Liver (tissue), 9 donors: Measurements from ENCODE around the gene DCN. TPM values are rescaled to one million over a fixed set of nuclear protein-coding genes. Genes with fewer than 3 reads are reported as not detected.

Experiments used
- DNase-seq: peaks from one replicate; pipeline ENCODE4 v3.0.0-alpha.2; 2017; ENCODE audit warnings: low spot score
- H3K27ac ChIP-seq, 2 donors: one replicate each; pipeline ENCODE4 v1.7.0; 2013; ENCODE audit warnings: inconsistent platforms in 2 of 2, low read length in 2 of 2, control low read depth in 1 of 2, low read depth in 1 of 2, mild to moderate bottlenecking in 1 of 2
- H3K27me3 ChIP-seq, 4 donors: one replicate each; pipeline versions ENCODE4 v1.6.1 to v1.7.0; 2013; ENCODE audit warnings: low read length in 3 of 4, inconsistent platforms in 1 of 4, mild to moderate bottlenecking in 1 of 4, moderate library complexity in 1 of 4; ENCODE audit not compliant: control insufficient read depth in 4 of 4, insufficient read depth in 4 of 4
- H3K36me3 ChIP-seq, 4 donors: one replicate each; pipeline versions ENCODE4 v1.6.1 to v1.7.0; 2013; ENCODE audit warnings: low read length in 3 of 4, mild to moderate bottlenecking in 3 of 4, low read depth in 1 of 4, moderate library complexity in 1 of 4; ENCODE audit not compliant: control insufficient read depth in 4 of 4, insufficient read depth in 3 of 4
- H3K4me1 ChIP-seq, 4 donors: one replicate each; pipeline versions ENCODE4 v1.6.1 to v1.7.0; 2013; ENCODE audit warnings: low read length in 3 of 4, mild to moderate bottlenecking in 3 of 4, moderate library complexity in 1 of 4; ENCODE audit not compliant: control insufficient read depth in 4 of 4, insufficient read depth in 4 of 4
- H3K4me3 ChIP-seq, 3 donors: one replicate each; pipeline versions ENCODE4 v1.6.1 to v1.7.0; 2013; ENCODE audit warnings: low read length in 3 of 3, control low read depth in 1 of 3, low read depth in 1 of 3, mild to moderate bottlenecking in 1 of 3
- H3K9ac ChIP-seq, 2 donors: one replicate each; pipeline ENCODE4 v1.7.0; 2013; ENCODE audit warnings: low read length in 2 of 2, mild to moderate bottlenecking in 2 of 2, moderate library complexity in 2 of 2, control low read depth in 1 of 2, low read depth in 1 of 2
- H3K9me3 ChIP-seq, 4 donors: one replicate each; pipeline versions ENCODE4 v1.6.1 to v1.7.0; 2013; ENCODE audit warnings: low read length in 3 of 4; ENCODE audit not compliant: control insufficient read depth in 4 of 4
- ATF3 ChIP-seq: IDR thresholded peaks from 2 replicates; pipeline ENCODE4 v1.6.1; 2016; ENCODE audit warnings: antibody characterized with exemption
- CTCF ChIP-seq: fragments of 150-350 bp; IDR thresholded peaks from 2 replicates; pipeline ENCODE4 v1.5.1; 2017; ENCODE audit warnings: improper control_type of control experiment, low read depth, low read length; ENCODE audit not compliant: missing input control
- EGR1 ChIP-seq, 2 donors: IDR thresholded peaks; 2 replicates each; pipeline ENCODE4 v1.6.1; 2016 to 2018; ENCODE audit warnings: antibody characterized with exemption in 2 of 2, low read depth in 2 of 2
- FOXA1 ChIP-seq: IDR thresholded peaks from 2 replicates; pipeline ENCODE4 v1.6.1; 2016; ENCODE audit warnings: antibody characterized with exemption
- FOXA2 ChIP-seq: IDR thresholded peaks from 2 replicates; pipeline ENCODE4 v1.6.1; 2016; ENCODE audit warnings: antibody characterized with exemption
- HNF4A ChIP-seq, 2 donors: conservative IDR thresholded peaks; 2 replicates each; pipeline ENCODE4 v1.6.1; 2016; ENCODE audit warnings: antibody characterized with exemption in 2 of 2, mild to moderate bottlenecking in 2 of 2
- HNF4G ChIP-seq: IDR thresholded peaks from 2 replicates; pipeline ENCODE4 v1.6.1; 2016; ENCODE audit warnings: antibody characterized with exemption
- JUND ChIP-seq, 2 donors: IDR thresholded peaks; 2 replicates each; pipeline ENCODE4 v1.6.1; 2016; ENCODE audit warnings: antibody characterized with exemption in 2 of 2
- NR2F2 ChIP-seq: IDR thresholded peaks from 2 replicates; pipeline ENCODE4 v1.6.1; 2016; ENCODE audit warnings: antibody characterized with exemption
- RXRA ChIP-seq, 2 donors: IDR thresholded peaks; 2 replicates each; pipeline ENCODE4 v1.6.1; 2017 to 2018; ENCODE audit warnings: antibody characterized with exemption in 2 of 2, mild to moderate bottlenecking in 1 of 2
- SP1 ChIP-seq: IDR thresholded peaks from 2 replicates; pipeline ENCODE4 v1.6.1; 2018; ENCODE audit warnings: antibody characterized with exemption, mild to moderate bottlenecking
- TAF1 ChIP-seq: conservative IDR thresholded peaks from 2 replicates; pipeline ENCODE4 v1.6.1; 2016; ENCODE audit warnings: antibody characterized with exemption, mild to moderate bottlenecking
- YY1 ChIP-seq: IDR thresholded peaks from 2 replicates; pipeline ENCODE4 v1.6.1; 2016; ENCODE audit warnings: antibody characterized with exemption, mild to moderate bottlenecking
- WGBS: extraction: QIAGEN DNeasy Blood & Tissue Kit; methylation state at CpG from one replicate; pipeline ENCODE4 v1.1.7; 2013; 5-methylcytosine and 5-hydroxymethylcytosine counted together
- polyA plus RNA-seq, 2 donors: library from polyadenylated mRNA; stranded (reverse) in 1 of 2; unstranded in 1 of 2; fragments of 200-250 nt in 1 of 2; fragments of >200 nt in 1 of 2; fragmentation: Nextera tagmentation in 1 of 2; extraction: Ambion mirVana in 1 of 2; gene quantifications; one replicate each; pipeline versions ENCODE4 v1.2.1 to v1.2.3, GENCODE V29; 2013 to 2015
- total RNA-seq, 2 donors: library from RNA; depleted of rRNA; stranded (reverse); fragments of >200 nt; gene quantifications; one replicate each; pipeline ENCODE4 v1.2.3, GENCODE V29; 2014
- TF ChIP-seq, protein P1 (sequence below): IDR thresholded peaks from 2 replicates; pipeline ENCODE4 v1.6.1; 2016; ENCODE audit warnings: antibody characterized with exemption
- donor health status: healthy.
- donor health status: healthy.
- donor health status: healthy.
- donor health status: healthy.
- donor health status: healthy.

The DCN gene
- total and polyA plus RNA-seq, 4 donors = 74.9 to 148 (median 98.6) TPM

DNA sequence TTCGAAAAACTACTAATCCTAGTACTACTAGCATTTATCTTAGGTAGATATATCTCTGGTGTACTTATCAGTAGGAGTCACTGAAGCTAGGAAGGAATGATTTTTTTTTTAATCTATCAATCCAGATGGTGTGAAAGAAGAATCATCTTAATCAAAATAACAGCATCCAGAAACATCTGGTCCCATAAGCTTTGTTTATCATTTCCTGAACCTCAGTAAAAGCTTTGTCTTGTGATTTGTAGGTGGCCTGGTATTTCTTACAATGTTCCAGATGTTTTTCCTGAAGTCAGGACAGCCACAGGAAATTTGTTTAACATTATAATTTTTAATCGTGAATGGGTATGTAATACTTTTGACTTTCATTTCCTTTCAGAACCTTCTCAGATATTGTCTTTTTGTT, 43.3 kb downstream of the DCN start:
- no peak for DNase-seq
- WGBS = 59% methylated on average over 2 of the region's 2 CpGs
- H3K9ac ChIP-seq = no peak overlapping the region
- no peaks in the 10 kb centered on the region for H3K4me1 ChIP-seq
- no peak overlapping the region for H3K27ac ChIP-seq
- H3K4me3 ChIP-seq = no peak overlapping the region
- H3K36me3 ChIP-seq = no peaks in the 10 kb centered on the region
- TF ChIP-seq HNF4A (conservative IDR thresholded peaks at IDR 0.05) = no peak
- no peak for TF ChIP-seq FOXA2
- no peak for TF ChIP-seq CTCF
- TF ChIP-seq NR2F2 = no peak
- no peak for TF ChIP-seq JUND (IDR thresholded peaks at IDR 0.05)
- no peaks in the 10 kb centered on the region for H3K9me3 ChIP-seq
- peaks cover 0 to 2% (median 0%) of the 10 kb centered on the region in 4 donors for H3K27me3 ChIP-seq

DNA sequence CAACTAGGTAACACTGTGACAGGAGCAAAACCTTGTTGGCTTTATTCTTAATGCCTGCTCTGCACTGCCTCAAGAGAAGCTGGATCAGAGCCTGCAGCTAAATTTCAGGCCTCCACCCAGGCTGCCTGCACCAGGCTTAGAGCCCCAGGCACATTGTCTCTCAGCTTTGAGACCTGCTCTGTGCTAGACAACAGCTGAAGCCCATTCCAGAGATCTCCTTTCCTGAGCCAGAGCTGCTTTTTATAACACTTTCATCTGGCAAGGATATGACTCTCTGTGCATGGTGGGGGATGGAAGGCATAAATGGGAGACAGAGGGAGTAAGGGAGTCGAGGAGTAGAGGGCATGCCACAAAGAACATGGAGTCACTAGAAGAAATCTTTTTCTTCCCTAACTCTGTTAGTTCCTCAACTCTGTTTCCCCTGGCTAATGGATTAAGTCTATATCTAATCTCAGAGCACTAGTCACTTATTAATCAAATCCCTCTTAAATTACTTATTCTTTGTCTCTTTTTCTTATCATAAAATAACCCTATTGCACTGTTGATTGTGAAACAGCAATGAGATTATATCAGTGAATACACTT, 44.2 kb downstream of the DCN start:
- WGBS = 15% methylated on average over 1 of the region's 1 CpG
- no peaks in the 10 kb centered on the region for H3K4me1 ChIP-seq
- no peak overlapping the region for H3K27ac ChIP-seq
- no peak overlapping the region for H3K4me3 ChIP-seq
- no peaks in the 10 kb centered on the region for H3K36me3 ChIP-seq
- TF ChIP-seq FOXA2 (no peak), FOXA1 (no peak), HNF4G (no peak), RXRA (IDR thresholded peaks at IDR 0.05) (no peak), YY1 (no peak)
- DNase-seq = no peak
- no peak overlapping the region for H3K9ac ChIP-seq
- H3K27me3 ChIP-seq = peaks cover 0 to 2% (median 0%) of the 10 kb centered on the region in 4 donors
- no peaks in the 10 kb centered on the region for H3K9me3 ChIP-seq

GRCh38 chr12:91133871-91134270, 48.7 kb downstream of the DCN start:
- no peak overlapping the region for H3K9ac ChIP-seq
- TF ChIP-seq HNF4G = no peak
- TF ChIP-seq CTCF = no peak
- TF ChIP-seq TAF1 = no peak
- no peak for TF ChIP-seq JUND (IDR thresholded peaks at IDR 0.05)
- no peak for TF ChIP-seq NR2F2
- no peak for TF ChIP-seq HNF4A (conservative IDR thresholded peaks at IDR 0.05)
- no peak for TF ChIP-seq FOXA1
- TF ChIP-seq EGR1 (IDR thresholded peaks at IDR 0.05; ENCODE audit: low read depth in 2 of 2) = no peak
- TF ChIP-seq SP1 = no peak
- no peak for TF ChIP-seq RXRA (IDR thresholded peaks at IDR 0.05)
- TF ChIP-seq ATF3 = no peak
- TF ChIP-seq, protein P1, sequence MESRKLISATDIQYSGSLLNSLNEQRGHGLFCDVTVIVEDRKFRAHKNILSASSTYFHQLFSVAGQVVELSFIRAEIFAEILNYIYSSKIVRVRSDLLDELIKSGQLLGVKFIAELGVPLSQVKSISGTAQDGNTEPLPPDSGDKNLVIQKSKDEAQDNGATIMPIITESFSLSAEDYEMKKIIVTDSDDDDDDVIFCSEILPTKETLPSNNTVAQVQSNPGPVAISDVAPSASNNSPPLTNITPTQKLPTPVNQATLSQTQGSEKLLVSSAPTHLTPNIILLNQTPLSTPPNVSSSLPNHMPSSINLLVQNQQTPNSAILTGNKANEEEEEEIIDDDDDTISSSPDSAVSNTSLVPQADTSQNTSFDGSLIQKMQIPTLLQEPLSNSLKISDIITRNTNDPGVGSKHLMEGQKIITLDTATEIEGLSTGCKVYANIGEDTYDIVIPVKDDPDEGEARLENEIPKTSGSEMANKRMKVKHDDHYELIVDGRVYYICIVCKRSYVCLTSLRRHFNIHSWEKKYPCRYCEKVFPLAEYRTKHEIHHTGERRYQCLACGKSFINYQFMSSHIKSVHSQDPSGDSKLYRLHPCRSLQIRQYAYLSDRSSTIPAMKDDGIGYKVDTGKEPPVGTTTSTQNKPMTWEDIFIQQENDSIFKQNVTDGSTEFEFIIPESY = no peak
- no peak for DNase-seq
- H3K27ac ChIP-seq = no peak overlapping the region
- 69% methylated on average over 1 of the region's 1 CpG for WGBS
- peaks cover 0 to 2% (median 0%) of the 10 kb centered on the region in 4 donors for H3K27me3 ChIP-seq
- no peaks in the 10 kb centered on the region for H3K36me3 ChIP-seq
- no peak overlapping the region for H3K4me3 ChIP-seq
- H3K9me3 ChIP-seq = no peaks in the 10 kb centered on the region
- H3K4me1 ChIP-seq = no peaks in the 10 kb centered on the region
